Skeletal muscle tissue (tissue), 4 donors: ENCODE measurements around the gene ALMS1. TPM values are rescaled to one million over a fixed set of nuclear protein-coding genes. Genes with fewer than 3 reads are reported as not detected.
"Not testable (repeated sequence)": the region's sequence is repeated elsewhere in the genome, so short reads cannot be mapped to it uniquely, and the experiment has no call there.

Experiments used
- H3K27ac ChIP-seq: one replicate; pipeline ENCODE4 v1.7.0; 2013; ENCODE audit warnings: mild to moderate bottlenecking, low read depth, low read length, inconsistent platforms
- H3K27me3 ChIP-seq, 3 donors: one replicate each; pipeline ENCODE4 v1.7.0; 2013; ENCODE audit warnings: low read length in 3 of 3; ENCODE audit not compliant: control insufficient read depth in 3 of 3, insufficient read depth in 3 of 3
- H3K36me3 ChIP-seq, 3 donors: one replicate each; pipeline ENCODE4 v1.7.0; 2013; ENCODE audit warnings: low read length in 3 of 3; ENCODE audit not compliant: control insufficient read depth in 3 of 3, insufficient read depth in 3 of 3
- H3K4me1 ChIP-seq, 3 donors: one replicate each; pipeline ENCODE4 v1.7.0; 2013; ENCODE audit warnings: low read length in 3 of 3, mild to moderate bottlenecking in 3 of 3; ENCODE audit not compliant: control insufficient read depth in 3 of 3, insufficient read depth in 3 of 3
- H3K4me3 ChIP-seq, 3 donors: one replicate each; pipeline ENCODE4 v1.7.0; 2013; ENCODE audit warnings: low read length in 3 of 3
- H3K9ac ChIP-seq, 3 donors: one replicate each; pipeline ENCODE4 v1.7.0; 2013; ENCODE audit warnings: low read length in 3 of 3, mild to moderate bottlenecking in 3 of 3, moderate library complexity in 2 of 3, low read depth in 1 of 3
- H3K9me3 ChIP-seq, 3 donors: one replicate each; pipeline ENCODE4 v1.7.0; 2013; ENCODE audit warnings: low read length in 3 of 3; ENCODE audit not compliant: control insufficient read depth in 3 of 3
- total RNA-seq: library from RNA; depleted of rRNA; stranded (reverse); fragments of >200 nt; gene quantifications from one replicate; pipeline ENCODE4 v1.2.3, GENCODE V29; 2014
- donor health status: Osteomylitis.

ALMS1 gene
- total RNA-seq, 1 donor from 2014 or later, result 17.7 TPM

DNA sequence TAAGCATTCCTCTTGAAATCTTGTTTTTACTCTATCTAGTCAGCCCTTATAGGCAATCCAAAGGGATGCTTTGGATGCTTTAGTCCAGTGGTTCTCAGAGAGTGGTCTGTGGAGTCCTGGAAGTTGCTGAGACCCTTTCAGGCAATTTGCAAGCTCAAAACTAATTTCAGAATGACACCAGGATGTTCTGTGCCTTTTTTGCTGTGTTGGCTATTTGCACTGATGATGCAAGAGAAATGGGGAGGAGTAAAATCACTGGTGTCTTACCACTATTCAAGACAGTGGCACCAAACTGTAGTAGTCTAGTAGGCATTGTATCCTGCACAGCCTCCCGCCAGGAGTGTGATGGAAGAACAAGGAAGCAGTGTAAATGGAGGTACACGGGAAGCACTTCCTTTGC is 219.0 kb downstream of the ALMS1 start:
- H3K9ac ChIP-seq, H3K4me1 ChIP-seq, H3K27me3 ChIP-seq, H3K4me3 ChIP-seq, H3K27ac ChIP-seq, H3K9me3 ChIP-seq: not testable (repeated sequence)
- peaks cover 11 to 14% (median 12%) of the 10 kb centered on the region in 3 donors for H3K36me3 ChIP-seq

DNA sequence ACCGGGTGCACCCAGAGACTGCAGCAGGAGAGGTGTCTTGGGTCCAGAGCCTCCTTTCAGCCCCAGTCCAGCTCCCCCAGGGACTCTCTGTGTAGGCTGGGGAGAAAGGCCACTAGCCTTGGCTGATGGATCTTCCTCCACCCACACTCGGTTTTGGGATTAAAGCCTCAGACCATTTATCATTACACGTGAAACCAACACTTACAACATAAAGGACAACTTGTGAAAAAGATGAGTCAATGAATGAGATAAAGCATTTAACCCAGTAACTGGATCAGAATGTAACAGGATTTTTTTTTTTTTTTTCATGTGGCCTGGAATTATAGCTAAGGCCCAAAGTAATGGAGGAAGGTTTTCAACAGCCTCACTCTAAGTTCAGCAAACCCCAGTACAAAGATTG is 224.5 kb downstream of the ALMS1 start:
- H3K4me3 ChIP-seq, result no peak overlapping the region
- H3K27ac ChIP-seq, result no peak overlapping the region
- H3K9me3 ChIP-seq, result no peaks in the 10 kb centered on the region
- no peak overlapping the region for H3K9ac ChIP-seq
- no peaks in the 10 kb centered on the region for H3K4me1 ChIP-seq
- no peaks in the 10 kb centered on the region for H3K27me3 ChIP-seq
- peaks cover 3 to 13% (median 4%) of the 10 kb centered on the region in 3 donors for H3K36me3 ChIP-seq

DNA sequence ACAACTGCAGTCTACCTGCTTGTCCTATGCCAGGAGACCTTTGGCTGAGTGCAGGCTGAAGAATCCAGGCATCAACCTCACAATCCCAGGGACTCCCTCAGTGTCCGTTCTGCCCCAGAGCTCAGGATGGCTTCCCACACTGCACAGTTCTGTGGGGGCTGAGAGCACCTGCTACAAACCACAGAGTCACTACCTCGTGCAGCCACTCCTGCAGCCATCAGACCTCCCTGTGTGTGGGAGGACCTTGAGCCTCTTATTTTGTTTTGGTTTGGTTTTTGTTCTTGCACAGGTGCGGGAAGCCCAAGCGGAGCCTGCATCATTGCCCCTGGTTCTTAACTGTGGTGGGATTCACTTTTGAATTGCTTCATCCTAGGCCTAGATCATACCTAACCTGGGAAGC is 225.6 kb downstream of the ALMS1 start:
- Histone ChIP-seq H3K9me3 (no peaks in the 10 kb centered on the region), H3K36me3 (peaks cover 3 to 13% (median 4%) of the 10 kb centered on the region in 3 donors), H3K27me3 (no peaks in the 10 kb centered on the region), H3K9ac (no peak overlapping the region), H3K4me1 (no peaks in the 10 kb centered on the region), H3K27ac (no peak overlapping the region), H3K4me3 (no peak overlapping the region)

DNA sequence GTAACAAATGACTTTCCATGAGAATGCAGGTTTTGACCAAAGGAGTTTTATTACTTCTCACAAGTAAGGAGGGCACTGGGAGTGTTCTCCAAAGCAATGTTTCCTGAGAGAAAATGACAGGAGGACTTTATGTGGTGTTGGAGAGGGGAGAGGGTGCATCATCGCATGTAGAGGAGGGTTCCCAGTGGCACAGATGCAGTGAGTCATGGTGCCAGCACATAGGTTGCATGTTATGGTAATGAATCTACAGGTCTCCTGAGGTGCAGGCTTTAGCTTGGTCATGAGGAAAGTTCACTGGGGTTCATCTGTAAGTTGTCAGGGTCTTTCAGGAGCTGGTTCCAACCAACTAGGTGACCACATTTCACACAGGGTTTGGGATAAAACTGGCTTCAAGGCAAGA is 226.2 kb downstream of the ALMS1 start:
- H3K9me3 ChIP-seq, result no peaks in the 10 kb centered on the region
- H3K27me3 ChIP-seq, result no peaks in the 10 kb centered on the region
- H3K4me3 ChIP-seq, result no peak overlapping the region
- H3K4me1 ChIP-seq, result no peaks in the 10 kb centered on the region
- H3K9ac ChIP-seq, result no peak overlapping the region
- H3K36me3 ChIP-seq, result peaks cover 3 to 13% (median 4%) of the 10 kb centered on the region in 3 donors
- no peak overlapping the region for H3K27ac ChIP-seq

DNA sequence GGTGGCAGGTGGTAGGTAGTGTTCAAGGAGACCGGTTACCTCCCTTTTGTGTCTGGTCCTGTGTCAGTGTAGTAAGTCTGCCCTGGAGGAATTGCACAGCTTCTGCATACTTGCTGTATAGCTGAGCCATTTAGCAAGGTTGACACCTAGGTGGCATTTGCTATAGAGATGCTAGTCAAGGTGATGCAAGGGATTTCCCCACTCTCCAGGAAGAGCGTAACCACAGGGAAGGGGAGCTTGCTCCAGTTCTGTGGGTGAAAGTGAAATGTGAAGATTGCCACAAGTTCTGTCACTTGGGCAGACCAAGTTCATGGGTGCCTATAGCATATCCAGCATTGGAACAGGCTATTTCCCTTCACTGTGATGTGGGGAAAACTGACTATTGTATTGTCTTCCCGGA is 228.5 kb downstream of the ALMS1 start:
- H3K36me3 ChIP-seq, result peaks cover 3 to 13% (median 4%) of the 10 kb centered on the region in 3 donors
- H3K4me3 ChIP-seq, result no peak overlapping the region
- no peak overlapping the region for H3K27ac ChIP-seq
- no peaks in the 10 kb centered on the region for H3K9me3 ChIP-seq
- H3K27me3 ChIP-seq, result no peaks in the 10 kb centered on the region
- H3K4me1 ChIP-seq, result no peaks in the 10 kb centered on the region
- no peak overlapping the region for H3K9ac ChIP-seq

DNA sequence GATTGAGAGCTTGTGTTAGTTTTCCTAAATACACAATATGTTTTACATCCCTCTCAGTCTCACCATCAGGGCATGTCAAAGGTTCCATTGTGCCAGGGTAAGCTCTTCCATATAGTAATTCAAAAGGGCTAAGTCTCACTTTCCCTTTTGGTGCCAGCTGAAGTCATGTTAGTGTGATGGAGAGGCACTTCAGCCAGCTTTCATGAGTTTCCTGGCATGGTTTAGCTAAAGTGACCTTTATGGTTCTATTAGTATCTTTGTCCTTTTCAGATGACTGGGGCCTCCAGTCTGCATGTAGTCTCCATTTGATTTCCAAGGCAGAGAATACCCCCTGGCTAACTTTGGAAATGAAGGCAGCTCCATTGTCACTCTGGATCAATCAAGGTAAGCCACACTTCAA is 229.4 kb downstream of the ALMS1 start:
- no peak overlapping the region for H3K4me3 ChIP-seq
- no peak overlapping the region for H3K27ac ChIP-seq
- H3K9ac ChIP-seq, result no peak overlapping the region
- peaks cover 3 to 10% (median 3%) of the 10 kb centered on the region in 3 donors for H3K36me3 ChIP-seq
- H3K27me3 ChIP-seq, result no peaks in the 10 kb centered on the region
- H3K9me3 ChIP-seq, result no peaks in the 10 kb centered on the region
- H3K4me1 ChIP-seq, result no peaks in the 10 kb centered on the region

DNA sequence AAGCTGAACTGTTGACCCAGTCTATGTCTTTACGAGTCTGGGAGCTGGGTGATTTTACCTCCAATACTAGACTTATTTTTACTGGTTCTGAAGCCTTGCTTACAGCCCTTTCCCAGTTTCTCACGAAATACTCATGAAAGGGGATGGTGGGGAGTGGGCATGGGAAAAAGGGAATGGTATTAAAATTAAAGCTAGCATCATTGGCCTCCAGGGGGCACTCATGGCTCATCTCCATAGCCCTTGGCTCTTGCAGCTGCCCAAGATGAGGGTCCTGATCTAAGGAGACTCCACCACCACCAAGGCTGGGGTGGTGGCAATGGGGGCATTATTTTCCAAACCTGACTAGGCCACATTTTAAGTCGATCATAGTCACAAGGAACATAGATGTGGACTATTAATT is 234.3 kb downstream of the ALMS1 start:
- not testable (repeated sequence) for H3K9me3 ChIP-seq, H3K27ac ChIP-seq, H3K4me1 ChIP-seq

DNA sequence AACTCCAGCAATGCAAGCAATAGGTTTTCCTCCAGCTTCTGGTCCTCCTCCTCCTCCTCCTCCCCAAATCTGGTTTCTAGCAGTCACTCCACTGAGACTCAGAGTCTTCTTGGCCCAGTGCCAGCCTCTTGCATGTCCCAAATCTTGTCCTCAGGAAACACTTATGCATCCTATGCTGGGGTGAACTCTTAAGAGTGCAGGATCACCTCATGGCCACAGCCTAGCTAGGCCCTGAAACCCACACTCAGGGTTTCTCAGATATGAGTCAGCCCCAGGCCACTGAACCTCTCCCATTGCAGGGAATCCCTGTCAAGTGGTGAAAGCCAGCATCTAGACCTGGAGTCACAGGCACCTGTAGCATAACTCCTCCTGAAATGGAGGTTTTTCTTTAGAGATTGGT is 238.4 kb downstream of the ALMS1 start:
- H3K4me1 ChIP-seq, H3K9me3 ChIP-seq, H3K27ac ChIP-seq, H3K27me3 ChIP-seq, H3K4me3 ChIP-seq, H3K36me3 ChIP-seq, H3K9ac ChIP-seq: not testable (repeated sequence)

More for the DNA sequence above, 234.3 kb downstream of the ALMS1 start:
- not testable (repeated sequence) for H3K27me3 ChIP-seq, H3K36me3 ChIP-seq, H3K4me3 ChIP-seq, H3K9ac ChIP-seq

DNA sequence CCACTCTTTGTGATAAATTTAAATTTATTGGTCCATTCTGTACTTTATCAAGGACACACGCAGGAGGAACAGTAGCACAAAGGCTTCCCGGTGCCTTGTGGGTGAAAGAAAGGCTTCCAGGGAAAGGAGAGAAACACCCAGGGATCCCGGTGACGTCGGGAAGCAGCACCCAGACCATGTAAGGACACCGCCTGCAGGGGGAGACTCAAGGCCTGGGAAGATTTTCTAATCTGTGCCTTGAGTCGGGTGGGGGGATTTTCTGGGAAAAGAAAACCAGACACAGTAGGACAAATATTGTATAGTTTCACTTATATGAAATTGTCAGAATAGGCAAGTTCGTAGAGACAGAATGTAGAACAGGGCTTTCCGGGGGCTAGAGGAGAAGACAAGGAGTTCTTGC is 239.0 kb downstream of the ALMS1 start:
- not testable (repeated sequence) for H3K9ac ChIP-seq, H3K27ac ChIP-seq, H3K4me1 ChIP-seq

DNA sequence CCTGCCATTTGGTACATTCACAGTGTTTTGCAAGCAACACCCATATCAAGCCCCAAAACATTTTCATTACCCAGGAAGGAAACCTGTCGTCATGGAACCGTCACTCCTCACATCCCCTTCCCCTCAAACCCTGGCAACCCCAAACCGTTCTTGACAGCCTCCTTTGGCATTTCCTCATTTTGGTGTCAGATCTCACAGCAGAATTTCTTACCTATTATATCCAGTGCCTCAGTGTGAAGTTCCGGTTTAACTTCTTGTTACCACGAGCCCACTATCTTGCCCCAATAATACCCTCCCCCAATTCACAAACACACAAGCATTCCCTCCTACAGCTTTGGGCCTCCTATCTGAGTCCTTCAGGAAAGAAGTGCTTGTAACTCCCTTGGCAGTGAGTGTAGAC is 240.6 kb downstream of the ALMS1 start:
- H3K4me3 ChIP-seq, H3K9ac ChIP-seq: not testable (repeated sequence)

More for the DNA sequence above, 239.0 kb downstream of the ALMS1 start:
- H3K9me3 ChIP-seq, H3K27me3 ChIP-seq, H3K4me3 ChIP-seq, H3K36me3 ChIP-seq: not testable (repeated sequence)

DNA sequence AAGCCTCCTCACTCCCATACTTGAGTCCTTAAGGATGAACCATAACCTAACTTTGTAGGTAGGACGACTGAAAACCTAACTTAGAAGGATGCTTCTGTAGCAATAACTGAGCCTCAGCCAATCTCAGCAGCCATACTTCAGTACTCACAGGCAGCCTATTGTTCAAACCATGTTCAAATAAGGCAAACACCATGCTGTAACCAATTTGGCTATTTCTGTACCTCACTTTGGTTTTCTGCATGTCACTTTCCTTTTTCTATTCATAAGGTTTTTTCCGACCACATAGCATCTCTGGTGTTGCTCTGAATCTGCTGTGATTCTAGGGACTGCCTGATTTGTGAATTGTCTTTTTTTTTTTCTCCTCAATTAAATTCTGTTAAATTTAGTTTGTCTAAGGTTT is 242.9 kb downstream of the ALMS1 start:
- H3K9me3 ChIP-seq, H3K27me3 ChIP-seq, H3K27ac ChIP-seq, H3K9ac ChIP-seq, H3K36me3 ChIP-seq, H3K4me1 ChIP-seq, H3K4me3 ChIP-seq: not testable (repeated sequence)

More for the DNA sequence above, 240.6 kb downstream of the ALMS1 start:
- H3K27me3 ChIP-seq, H3K36me3 ChIP-seq, H3K4me1 ChIP-seq, H3K9me3 ChIP-seq, H3K27ac ChIP-seq: not testable (repeated sequence)
